CD14-positive monocyte (primary cell): ENCODE data around the gene TUBB1. TPM values are rescaled to one million over a fixed set of nuclear protein-coding genes. Genes with fewer than 3 reads are reported as not detected.
"Not testable (repeated sequence)": the region's sequence is repeated elsewhere in the genome, so short reads cannot be mapped to it uniquely, and the experiment has no call there.

Experiments
- DNase-seq, 3 donors: peaks; one replicate each; pipeline ENCODE4 v3.0.0-alpha.2; 2011 to 2022
- H2AFZ ChIP-seq: 2 replicates; pipeline ENCODE4 v1.6.0; 2012; ENCODE audit warnings: mild to moderate bottlenecking, low read depth, low read length, inconsistent platforms; ENCODE audit not compliant: insufficient read depth, poor library complexity, severe bottlenecking
- H3K27ac ChIP-seq, 2 donors: 1 replicate in 1 of 2; 2 replicates in 1 of 2; pipeline ENCODE4 v1.5.1; 2012 to 2013; ENCODE audit warnings: low read length in 2 of 2, control low read depth in 1 of 2, inconsistent platforms in 1 of 2, low read depth in 1 of 2, mild to moderate bottlenecking in 1 of 2
- H3K27me3 ChIP-seq, 2 donors: one replicate each; pipeline versions ENCODE4 v1.6.0 to v1.6.1; 2011 to 2013; ENCODE audit warnings: low read length in 2 of 2; ENCODE audit not compliant: control insufficient read depth in 2 of 2, insufficient read depth in 2 of 2
- H3K36me3 ChIP-seq, 2 donors: replicated peaks in 1 of 2; 1 replicate in 1 of 2; 2 replicates in 1 of 2; pipeline versions ENCODE4 v1.5.1 to v1.6.1; 2012 to 2013; ENCODE audit warnings: low read length in 2 of 2, control low read depth in 1 of 2, inconsistent platforms in 1 of 2, mild to moderate bottlenecking in 1 of 2; ENCODE audit not compliant: insufficient read depth in 2 of 2, control insufficient read depth in 1 of 2
- H3K4me1 ChIP-seq, 2 donors: 1 replicate in 1 of 2; 2 replicates in 1 of 2; pipeline versions ENCODE4 v1.5.1 to v1.6.1; 2012 to 2013; ENCODE audit warnings: low read length in 2 of 2, control low read depth in 1 of 2, inconsistent platforms in 1 of 2, mild to moderate bottlenecking in 1 of 2, moderate library complexity in 1 of 2; ENCODE audit not compliant: insufficient read depth in 2 of 2, control insufficient read depth in 1 of 2
- H3K4me2 ChIP-seq: replicated peaks from 2 replicates; pipeline ENCODE3; 2012; ENCODE audit warnings: low read length, moderate library complexity, mild to moderate bottlenecking; ENCODE audit not compliant: poor library complexity, severe bottlenecking; ENCODE audit errors: extremely low read depth
- H3K4me3 ChIP-seq, 3 experiments: fragments of 200-600 bp in 1 of 3; sonication (generic) in 1 of 3; replicated peaks in 1 of 3; 1 replicate in 2 of 3; 2 replicates in 1 of 3; pipeline ENCODE4 v1.5.1; 2011 to 2013; ENCODE audit warnings: low read length in 3 of 3, mild to moderate bottlenecking in 3 of 3, control low read depth in 2 of 3, low read depth in 2 of 3, inconsistent platforms in 1 of 3, moderate library complexity in 1 of 3
- H3K79me2 ChIP-seq: 2 replicates; pipeline ENCODE4 v1.6.0; 2012; ENCODE audit warnings: mild to moderate bottlenecking, control low read depth, inconsistent platforms, low read length, moderate library complexity; ENCODE audit not compliant: insufficient read depth
- H3K9ac ChIP-seq: 2 replicates; pipeline ENCODE4 v1.6.0; 2017; ENCODE audit warnings: low read length, mild to moderate bottlenecking; ENCODE audit not compliant: insufficient read depth, poor library complexity, severe bottlenecking
- H3K9me3 ChIP-seq, 2 donors: replicated peaks in 1 of 2; 1 replicate in 1 of 2; 2 replicates in 1 of 2; pipeline versions ENCODE4 v1.5.1 to v1.6.1; 2012 to 2013; ENCODE audit warnings: low read length in 2 of 2, control low read depth in 1 of 2; ENCODE audit not compliant: control insufficient read depth in 1 of 2, insufficient read depth in 1 of 2
- H4K20me1 ChIP-seq: 2 replicates; pipeline ENCODE4 v1.6.0; 2012; ENCODE audit warnings: mild to moderate bottlenecking, low read length, control low read depth, moderate library complexity; ENCODE audit not compliant: insufficient read depth
- H3K27ac Mint-ChIP-seq, 7 donors: one replicate each; pipeline ENCODE4 v1.8.0; 2020; ENCODE audit warnings: mild to moderate bottlenecking in 7 of 7, mixed read lengths in 7 of 7, moderate library complexity in 6 of 7, inconsistent platforms in 2 of 7
- H3K27me3 Mint-ChIP-seq, 3 donors: one replicate each; pipeline ENCODE4 v1.8.0; 2021 to 2022; ENCODE audit warnings: low read depth in 3 of 3, mild to moderate bottlenecking in 3 of 3, mixed read lengths in 3 of 3, moderate library complexity in 3 of 3, inconsistent platforms in 1 of 3
- H3K36me3 Mint-ChIP-seq, 2 donors: one replicate each; pipeline ENCODE4 v1.8.0; 2020; ENCODE audit warnings: mixed read lengths in 2 of 2, inconsistent platforms in 1 of 2, mild to moderate bottlenecking in 1 of 2
- H3K4me1 Mint-ChIP-seq: one replicate; pipeline ENCODE4 v1.8.0; 2020; ENCODE audit warnings: mild to moderate bottlenecking, mixed read lengths
- H3K4me3 Mint-ChIP-seq, 2 donors: one replicate each; pipeline ENCODE4 v1.8.0; 2020; ENCODE audit warnings: mild to moderate bottlenecking in 2 of 2, mixed read lengths in 2 of 2, moderate library complexity in 1 of 2
- H3K9me3 Mint-ChIP-seq, 7 donors: one replicate each; pipeline ENCODE4 v1.8.0; 2020 to 2022; ENCODE audit warnings: mixed read lengths in 7 of 7, mild to moderate bottlenecking in 6 of 7, moderate library complexity in 6 of 7, inconsistent platforms in 2 of 7
- WGBS: methylation state at CpG from one replicate; pipeline ENCODE4 v1.1.5; 2013; ENCODE audit warnings: missing lambda C conversion rate; ENCODE audit not compliant: insufficient coverage; 5-methylcytosine and 5-hydroxymethylcytosine counted together
- intact Hi-C, 2 donors: fragments of 100-400 bp; cut with micrococcal nuclease; formaldehyde crosslinking; loops; one replicate each; pipeline versions ENCODE4 v1.15.0 to v1.15.1; 2023
- polyA plus RNA-seq, 3 donors: library from polyadenylated mRNA; depleted of rRNA in 1 of 3; unstranded in 2 of 3; stranded (reverse) in 1 of 3; fragments of 300-500 nt in 2 of 3; fragments of >200 nt in 1 of 3; fragmentation: Illumina TruSeq in 2 of 3; gene quantifications; 1 replicate in 2 of 3; 2 replicates in 1 of 3; pipeline ENCODE4 v1.2.3, GENCODE V29; 2012 to 2021
- TF ChIP-seq, protein P1 (sequence below): fragments of 200-600 bp; IDR thresholded peaks from one replicate; pipeline ENCODE4 v1.8.0; 2022; ENCODE audit warnings: antibody characterized with exemption, mild to moderate bottlenecking

Gene TUBB1
- polyA plus RNA-seq, 3 donors = 0.09 to 3.1 (median 2.4) TPM

DNA sequence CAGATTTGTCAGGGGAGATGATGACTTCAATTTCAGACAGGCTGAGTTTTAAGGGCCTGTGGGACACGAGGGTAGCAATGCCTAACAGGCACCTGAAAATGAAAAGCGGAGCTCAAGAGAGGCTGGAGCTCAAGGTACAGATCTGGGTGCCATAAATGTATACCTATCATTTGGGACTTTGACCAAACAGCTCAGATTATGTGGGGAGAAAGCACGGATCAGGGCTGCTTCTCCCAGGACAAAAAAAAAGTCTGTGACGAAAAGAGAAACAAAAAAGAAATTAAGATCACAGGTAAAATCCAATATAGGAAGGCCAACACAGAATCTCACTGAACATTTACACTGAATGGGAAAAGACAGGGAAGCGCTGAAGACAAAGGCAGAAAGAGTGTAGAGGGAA lies 21.4 kb downstream of the TUBB1 start:
- 100% methylated on average over 1 of the region's 5 CpGs for WGBS
- Histone ChIP-seq H4K20me1 (peaks cover 42% of the 10 kb centered on the region), H2AFZ (no peak overlapping the region), H3K4me2 (no peak overlapping the region), H3K4me3 (no peak overlapping the region), H3K4me1 (peaks cover 21 to 35% of the 10 kb centered on the region in 2 donors), H3K36me3 (peaks cover 27 to 41% of the 10 kb centered on the region in 2 donors), H3K27ac (no peak overlapping the region), H3K79me2 (peaks cover 58% of the 10 kb centered on the region), H3K9me3 (no peaks in the 10 kb centered on the region), H3K9ac (no peak overlapping the region), H3K27me3 (no peaks in the 10 kb centered on the region)
- intact Hi-C loops = loop anchor here in 1 of 2 donors (5.0 to 10.0 kb wide), 2 partner anchors 143 to 386 kb away; partner anchors contain the start of gene STX16
- peaks cover 37 to 42% of the 10 kb centered on the region in 2 donors for H3K36me3 Mint-ChIP-seq
- peak overlapping the region in 3 of 7 donors; percentile 3 to 86 (median 6) for H3K27ac Mint-ChIP-seq
- peaks cover 0 to 2% (median 0%) of the 10 kb centered on the region in 3 donors for H3K27me3 Mint-ChIP-seq
- no peak overlapping the region for H3K4me3 Mint-ChIP-seq
- H3K4me1 Mint-ChIP-seq = peaks cover 40% of the 10 kb centered on the region
- no peaks in the 10 kb centered on the region for H3K9me3 Mint-ChIP-seq
- TF ChIP-seq, protein P1, sequence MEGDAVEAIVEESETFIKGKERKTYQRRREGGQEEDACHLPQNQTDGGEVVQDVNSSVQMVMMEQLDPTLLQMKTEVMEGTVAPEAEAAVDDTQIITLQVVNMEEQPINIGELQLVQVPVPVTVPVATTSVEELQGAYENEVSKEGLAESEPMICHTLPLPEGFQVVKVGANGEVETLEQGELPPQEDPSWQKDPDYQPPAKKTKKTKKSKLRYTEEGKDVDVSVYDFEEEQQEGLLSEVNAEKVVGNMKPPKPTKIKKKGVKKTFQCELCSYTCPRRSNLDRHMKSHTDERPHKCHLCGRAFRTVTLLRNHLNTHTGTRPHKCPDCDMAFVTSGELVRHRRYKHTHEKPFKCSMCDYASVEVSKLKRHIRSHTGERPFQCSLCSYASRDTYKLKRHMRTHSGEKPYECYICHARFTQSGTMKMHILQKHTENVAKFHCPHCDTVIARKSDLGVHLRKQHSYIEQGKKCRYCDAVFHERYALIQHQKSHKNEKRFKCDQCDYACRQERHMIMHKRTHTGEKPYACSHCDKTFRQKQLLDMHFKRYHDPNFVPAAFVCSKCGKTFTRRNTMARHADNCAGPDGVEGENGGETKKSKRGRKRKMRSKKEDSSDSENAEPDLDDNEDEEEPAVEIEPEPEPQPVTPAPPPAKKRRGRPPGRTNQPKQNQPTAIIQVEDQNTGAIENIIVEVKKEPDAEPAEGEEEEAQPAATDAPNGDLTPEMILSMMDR = no peak
- no peak for DNase-seq

DNA sequence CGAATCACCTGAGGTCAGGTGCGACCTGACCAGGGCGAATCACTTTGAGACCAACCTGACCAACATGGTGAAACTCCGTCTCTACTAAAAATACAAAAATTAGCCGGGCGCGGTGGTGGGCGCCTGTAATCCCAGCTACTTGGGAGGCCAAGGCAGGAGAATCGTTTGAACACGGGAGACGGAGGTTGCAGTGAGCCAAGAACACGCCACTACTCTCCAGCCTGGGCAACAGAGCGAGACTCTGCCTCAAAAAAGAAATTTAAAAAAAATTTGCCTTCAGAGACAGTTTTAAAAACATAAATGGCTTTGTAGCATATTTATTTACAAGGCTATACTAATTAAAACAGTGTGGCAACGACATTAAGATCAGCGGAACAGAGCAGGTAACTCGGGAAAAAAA lies 22.3 kb downstream of the TUBB1 start:
- Histone ChIP-seq H3K4me1 (peaks cover 21 to 35% of the 10 kb centered on the region in 2 donors), H3K79me2 (peaks cover 58% of the 10 kb centered on the region), H3K4me3 (peak overlapping the region in 1 of 3 experiments; percentile 79), H3K36me3 (peaks cover 19 to 33% of the 10 kb centered on the region in 2 donors), H3K4me2 (peak overlapping the region; percentile 88), H3K27ac (peak overlapping the region in 1 of 2 donors; percentile 90), H4K20me1 (peaks cover 42% of the 10 kb centered on the region)
- WGBS = 92% methylated on average over 10 of the region's 16 CpGs
- H3K9ac ChIP-seq, H3K9me3 Mint-ChIP-seq, H3K27me3 Mint-ChIP-seq, H2AFZ ChIP-seq, H3K9me3 ChIP-seq, H3K27me3 ChIP-seq, DNase-seq: not testable (repeated sequence)
- Mint-ChIP-seq H3K4me3 (peak overlapping the region in 1 of 2 donors; percentile 91), H3K4me1 (peaks cover 40% of the 10 kb centered on the region), H3K36me3 (peaks cover 29 to 34% of the 10 kb centered on the region in 2 donors), H3K27ac (peak overlapping the region in 2 of 7 donors; percentile 75 to 86)
- intact Hi-C loops = loop anchor here in 1 of 2 donors (5.0 to 10.0 kb wide), 2 partner anchors 144 to 387 kb away; partner anchors contain the start of gene STX16
